ENCODE results near the gene ATF5. TPM values are rescaled to one million over a fixed set of nuclear protein-coding genes. Genes with fewer than 3 reads are reported as not detected.

Gene ATF5
- total and polyA plus RNA-seq, 2 donors (not counting 1 experiment from before 2014, with no cell fraction given), result 7.4 to 7.9 TPM

DNA sequence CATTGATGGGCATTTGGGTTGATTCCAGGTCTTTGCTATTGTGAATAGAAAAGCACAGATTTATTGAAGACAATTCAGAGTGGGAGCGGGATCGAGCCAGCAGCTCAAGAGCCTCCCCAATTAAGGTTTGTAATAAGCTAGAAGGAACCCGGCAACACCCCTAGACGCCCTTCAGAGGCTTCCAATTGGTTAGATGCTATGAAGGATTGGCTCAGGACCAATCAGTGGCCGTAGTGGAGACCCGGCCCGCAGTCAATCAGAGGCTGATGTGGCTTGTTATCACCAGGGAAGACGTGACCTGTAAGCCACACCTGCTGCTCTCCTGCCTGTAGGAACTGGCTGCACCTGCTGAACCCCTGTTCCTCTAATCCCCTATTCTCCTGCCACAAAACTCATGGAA, 17.4 kb downstream of the ATF5 start:
- Histone ChIP-seq H3K79me2 (ENCODE audit: control insufficient read depth, insufficient read depth, low read length) (no peaks in the 10 kb centered on the region), H2AFZ (ENCODE audit: low read length) (no peak overlapping the region), H3K4me1 (ENCODE audit: control insufficient read depth, extremely low read depth, insufficient read depth, low read length) (no peaks in the 10 kb centered on the region), H4K20me1 (ENCODE audit: control insufficient read depth, extremely low read depth, insufficient read depth, low read length) (no peaks in the 10 kb centered on the region), H3K36me3 (ENCODE audit: control insufficient read depth, insufficient read depth, low read length) (no peaks in the 10 kb centered on the region), H3K9ac (ENCODE audit: insufficient read depth, low read length) (no peak overlapping the region), H3K27me3 (ENCODE audit: control insufficient read depth, insufficient read depth, low read length) (no peaks in the 10 kb centered on the region), H3K9me3 (ENCODE audit: control insufficient read depth, insufficient read depth, low read depth, low read length) (no peaks in the 10 kb centered on the region), H3K27ac (ENCODE audit: insufficient read depth, low read length) (no peak overlapping the region), H3K4me2 (ENCODE audit: extremely low read depth, insufficient read depth, low read length) (no peak overlapping the region), H3K4me3 (replicated peaks in 1 of 4; ENCODE audit: control extremely low read depth in 1 of 4, insufficient read depth in 1 of 4, low read depth in 3 of 4, low read length in 4 of 4) (no peak overlapping the region)
- DNase-seq (ENCODE audit: low read depth in 2 of 2), result no peak
- TF ChIP-seq, protein P1, sequence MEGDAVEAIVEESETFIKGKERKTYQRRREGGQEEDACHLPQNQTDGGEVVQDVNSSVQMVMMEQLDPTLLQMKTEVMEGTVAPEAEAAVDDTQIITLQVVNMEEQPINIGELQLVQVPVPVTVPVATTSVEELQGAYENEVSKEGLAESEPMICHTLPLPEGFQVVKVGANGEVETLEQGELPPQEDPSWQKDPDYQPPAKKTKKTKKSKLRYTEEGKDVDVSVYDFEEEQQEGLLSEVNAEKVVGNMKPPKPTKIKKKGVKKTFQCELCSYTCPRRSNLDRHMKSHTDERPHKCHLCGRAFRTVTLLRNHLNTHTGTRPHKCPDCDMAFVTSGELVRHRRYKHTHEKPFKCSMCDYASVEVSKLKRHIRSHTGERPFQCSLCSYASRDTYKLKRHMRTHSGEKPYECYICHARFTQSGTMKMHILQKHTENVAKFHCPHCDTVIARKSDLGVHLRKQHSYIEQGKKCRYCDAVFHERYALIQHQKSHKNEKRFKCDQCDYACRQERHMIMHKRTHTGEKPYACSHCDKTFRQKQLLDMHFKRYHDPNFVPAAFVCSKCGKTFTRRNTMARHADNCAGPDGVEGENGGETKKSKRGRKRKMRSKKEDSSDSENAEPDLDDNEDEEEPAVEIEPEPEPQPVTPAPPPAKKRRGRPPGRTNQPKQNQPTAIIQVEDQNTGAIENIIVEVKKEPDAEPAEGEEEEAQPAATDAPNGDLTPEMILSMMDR (conservative IDR thresholded peaks at IDR 0.05 in 1 of 2, IDR thresholded peaks at IDR 0.05 in 1 of 2; ENCODE audit: low read depth in 1 of 2, low read length in 2 of 2), result no peak
- no peak for TF ChIP-seq EZH2 (IDR thresholded peaks at IDR 0.05; ENCODE audit: low read length, missing control alignments)

DNA sequence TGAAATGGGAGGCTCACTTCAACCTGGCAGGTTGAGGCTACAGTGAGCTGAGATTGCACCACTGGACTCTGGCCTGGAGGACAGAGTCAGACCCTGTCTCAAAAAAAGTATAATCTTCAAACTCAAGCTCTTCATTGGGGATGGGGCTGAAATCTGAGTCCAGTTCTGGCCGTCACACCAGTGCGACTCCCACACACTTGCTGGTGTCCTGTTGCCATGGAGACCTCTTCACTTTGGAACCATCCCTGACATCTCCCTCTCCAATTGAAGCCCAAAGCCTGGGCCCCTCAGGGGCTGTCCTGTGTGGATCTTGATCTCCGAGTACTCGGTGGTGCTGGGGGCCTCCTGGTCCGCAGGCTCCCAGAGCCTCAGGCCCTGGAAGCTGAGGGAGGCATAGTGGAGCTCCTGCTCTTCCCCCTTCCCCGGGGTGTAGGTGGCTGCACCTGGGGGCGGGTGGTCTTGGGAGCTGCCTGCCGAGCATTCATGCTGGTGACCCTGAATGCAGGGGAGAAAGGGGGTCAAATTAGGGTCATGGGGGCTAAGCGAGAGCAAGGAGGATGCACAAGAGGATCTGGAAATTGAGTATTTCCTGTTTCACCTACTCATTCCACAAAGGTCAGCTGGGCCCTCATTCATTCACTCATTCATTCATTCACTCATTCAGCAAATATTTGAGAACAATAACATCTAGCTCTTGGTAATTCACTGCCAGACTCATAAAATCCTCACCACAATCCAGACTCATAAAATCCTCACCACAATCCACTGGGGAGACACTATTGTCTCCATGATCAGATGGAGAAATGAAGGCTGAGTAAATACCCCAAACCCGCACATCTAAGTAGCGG, 21.0 kb downstream of the ATF5 start:
- Histone ChIP-seq H3K36me3 (ENCODE audit: control insufficient read depth, insufficient read depth, low read length) (no peaks in the 10 kb centered on the region), H3K4me1 (ENCODE audit: control insufficient read depth, extremely low read depth, insufficient read depth, low read length) (peaks cover 5% of the 10 kb centered on the region), H4K20me1 (ENCODE audit: control insufficient read depth, extremely low read depth, insufficient read depth, low read length) (no peaks in the 10 kb centered on the region), H3K9me3 (ENCODE audit: control insufficient read depth, insufficient read depth, low read depth, low read length) (no peaks in the 10 kb centered on the region), H3K27me3 (ENCODE audit: control insufficient read depth, insufficient read depth, low read length) (peaks cover 2% of the 10 kb centered on the region), H2AFZ (ENCODE audit: low read length) (no peak overlapping the region), H3K27ac (ENCODE audit: insufficient read depth, low read length) (no peak overlapping the region), H3K4me2 (ENCODE audit: extremely low read depth, insufficient read depth, low read length) (no peak overlapping the region), H3K9ac (ENCODE audit: insufficient read depth, low read length) (no peak overlapping the region), H3K4me3 (replicated peaks in 1 of 4; ENCODE audit: control extremely low read depth in 1 of 4, insufficient read depth in 1 of 4, low read depth in 3 of 4, low read length in 4 of 4) (no peak overlapping the region), H3K79me2 (ENCODE audit: control insufficient read depth, insufficient read depth, low read length) (no peaks in the 10 kb centered on the region)
- no peak for TF ChIP-seq EZH2 (IDR thresholded peaks at IDR 0.05; ENCODE audit: low read length, missing control alignments)
- TF ChIP-seq, protein P1 (conservative IDR thresholded peaks at IDR 0.05 in 1 of 2, IDR thresholded peaks at IDR 0.05 in 1 of 2; ENCODE audit: low read depth in 1 of 2, low read length in 2 of 2), result no peak
- DNase-seq (ENCODE audit: low read depth in 2 of 2), result no peak

DNA sequence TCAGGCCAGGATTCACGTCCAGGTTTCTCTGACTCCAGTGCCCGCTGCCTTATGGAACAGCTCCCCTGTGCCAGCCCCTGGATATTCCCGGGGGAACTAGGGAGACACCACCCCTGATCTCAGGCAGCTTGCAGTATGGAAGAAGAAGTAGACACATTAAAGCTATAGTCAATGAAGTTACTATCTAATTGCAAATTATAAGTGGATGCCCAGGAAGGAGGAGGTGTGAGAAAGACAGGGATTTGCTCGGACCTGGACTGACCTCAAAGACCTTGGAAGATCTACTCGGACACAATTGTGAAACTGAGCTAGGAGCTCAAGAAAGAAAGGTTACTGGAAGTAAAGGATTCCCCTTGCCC, 21.6 kb downstream of the ATF5 start:
- no peak for DNase-seq (ENCODE audit: low read depth in 2 of 2)
- peaks cover 2% of the 10 kb centered on the region for H3K27me3 ChIP-seq (ENCODE audit: control insufficient read depth, insufficient read depth, low read length)
- TF ChIP-seq, protein P1 (conservative IDR thresholded peaks at IDR 0.05 in 1 of 2, IDR thresholded peaks at IDR 0.05 in 1 of 2; ENCODE audit: low read depth in 1 of 2, low read length in 2 of 2), result no peak
- no peak for TF ChIP-seq EZH2 (IDR thresholded peaks at IDR 0.05; ENCODE audit: low read length, missing control alignments)

More for the DNA sequence above, 21.6 kb downstream of the ATF5 start:
- Histone ChIP-seq H3K4me1 (ENCODE audit: control insufficient read depth, extremely low read depth, insufficient read depth, low read length) (peaks cover 5% of the 10 kb centered on the region), H3K27ac (ENCODE audit: insufficient read depth, low read length) (no peak overlapping the region), H3K9ac (ENCODE audit: insufficient read depth, low read length) (no peak overlapping the region), H3K36me3 (ENCODE audit: control insufficient read depth, insufficient read depth, low read length) (no peaks in the 10 kb centered on the region), H3K79me2 (ENCODE audit: control insufficient read depth, insufficient read depth, low read length) (no peaks in the 10 kb centered on the region), H3K4me3 (replicated peaks in 1 of 4; ENCODE audit: control extremely low read depth in 1 of 4, insufficient read depth in 1 of 4, low read depth in 3 of 4, low read length in 4 of 4) (no peak overlapping the region), H3K4me2 (ENCODE audit: extremely low read depth, insufficient read depth, low read length) (no peak overlapping the region), H3K9me3 (ENCODE audit: control insufficient read depth, insufficient read depth, low read depth, low read length) (no peaks in the 10 kb centered on the region), H4K20me1 (ENCODE audit: control insufficient read depth, extremely low read depth, insufficient read depth, low read length) (no peaks in the 10 kb centered on the region), H2AFZ (ENCODE audit: low read length) (no peak overlapping the region)

All from fibroblast of lung (primary cell).